ENCODE results near the gene ILKAP.

The ILKAP gene, protein sequence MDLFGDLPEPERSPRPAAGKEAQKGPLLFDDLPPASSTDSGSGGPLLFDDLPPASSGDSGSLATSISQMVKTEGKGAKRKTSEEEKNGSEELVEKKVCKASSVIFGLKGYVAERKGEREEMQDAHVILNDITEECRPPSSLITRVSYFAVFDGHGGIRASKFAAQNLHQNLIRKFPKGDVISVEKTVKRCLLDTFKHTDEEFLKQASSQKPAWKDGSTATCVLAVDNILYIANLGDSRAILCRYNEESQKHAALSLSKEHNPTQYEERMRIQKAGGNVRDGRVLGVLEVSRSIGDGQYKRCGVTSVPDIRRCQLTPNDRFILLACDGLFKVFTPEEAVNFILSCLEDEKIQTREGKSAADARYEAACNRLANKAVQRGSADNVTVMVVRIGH

DNA sequence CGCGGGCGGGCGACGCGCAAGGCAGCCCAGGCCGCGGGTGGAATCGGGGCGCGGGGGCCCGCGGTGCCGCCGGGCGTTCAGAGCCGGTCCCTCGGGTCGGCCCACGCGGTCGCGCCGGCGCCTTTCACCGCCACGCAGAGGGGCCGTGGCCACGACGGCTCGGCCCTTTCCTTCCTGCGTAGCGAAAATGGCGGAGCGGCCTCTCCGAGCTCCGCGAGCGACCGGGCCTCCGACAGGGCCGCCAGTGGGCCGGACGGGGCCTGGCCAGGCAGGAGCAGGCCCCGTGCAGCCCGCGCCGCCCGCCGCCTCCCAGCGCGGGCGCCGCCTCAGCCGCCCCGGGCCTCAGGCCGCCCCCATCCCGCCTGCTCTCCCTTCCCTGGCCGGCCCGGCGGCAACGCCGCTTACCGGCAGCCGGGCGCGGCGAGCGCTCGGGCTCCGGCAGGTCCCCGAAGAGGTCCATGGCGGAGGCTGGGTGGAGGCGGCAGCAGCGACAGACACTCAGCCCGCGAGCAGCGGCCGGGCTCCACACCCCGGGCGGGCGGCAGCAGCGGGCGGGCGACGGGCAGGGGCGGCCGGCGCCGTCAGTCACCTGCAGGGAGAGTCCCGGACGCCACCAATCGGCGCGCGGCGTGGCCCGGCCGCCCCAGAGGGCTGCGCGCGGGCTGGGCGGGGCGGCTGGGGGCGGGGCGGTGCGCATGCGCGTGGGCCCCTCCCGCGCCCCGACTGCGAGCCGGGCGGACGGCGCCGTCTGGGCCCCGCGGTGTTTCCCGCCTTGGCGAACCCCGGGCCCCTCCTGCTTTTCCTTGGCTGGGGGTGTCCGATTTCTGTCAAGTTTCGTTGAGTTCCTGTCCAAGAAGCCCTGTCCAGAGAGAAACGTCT lies at the start of gene ILKAP:
ILKAP (minus strand) TSS at position 602 of the 879 bp plus-strand sequence; CDS start at position 460, 142 bp downstream.
- DNase-seq = peak; percentile 91

DNA sequence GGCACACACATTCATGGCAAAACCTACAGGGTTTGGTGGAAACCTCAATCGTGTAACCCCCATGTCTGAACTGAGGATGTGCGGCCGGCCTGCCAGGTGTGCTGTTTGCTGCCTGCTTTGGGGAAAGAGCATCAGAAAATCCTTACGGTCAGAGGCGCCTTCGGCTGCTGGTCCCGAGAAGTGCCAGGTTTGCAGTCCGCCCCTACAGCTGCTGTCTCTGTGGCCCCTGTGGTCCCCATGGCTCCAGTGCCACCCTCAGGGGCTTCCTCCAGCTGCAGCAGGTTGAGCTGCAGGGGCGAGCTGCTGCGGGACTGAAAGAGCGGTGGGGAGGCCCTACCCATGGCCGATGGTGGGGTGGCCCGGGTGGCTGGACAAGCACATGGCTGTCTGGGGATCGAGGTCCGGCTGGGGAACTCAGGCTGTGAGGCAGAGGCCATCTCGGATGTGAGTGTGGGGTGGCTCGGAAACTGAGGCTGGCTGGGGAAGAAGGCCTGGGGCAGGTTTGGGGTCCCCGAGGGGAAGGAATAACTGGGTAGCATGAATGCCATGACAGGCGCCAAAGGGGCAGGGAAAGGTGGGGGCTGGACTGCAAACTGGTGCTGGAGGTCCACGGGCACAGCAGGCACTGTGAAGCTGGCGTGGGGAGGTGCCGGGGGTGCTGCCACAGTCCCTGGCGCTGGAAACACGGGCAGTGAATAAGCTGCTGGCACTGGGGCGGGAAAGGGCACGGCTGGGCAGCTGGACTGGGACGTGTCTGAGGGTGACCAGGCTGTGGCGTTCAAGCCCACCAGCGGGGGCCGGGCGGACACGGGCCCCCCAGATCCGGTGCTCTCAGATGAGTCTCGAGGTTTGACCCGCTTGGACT lies 49.5 kb upstream of the ILKAP start:
- DNase-seq = no peak

DNA sequence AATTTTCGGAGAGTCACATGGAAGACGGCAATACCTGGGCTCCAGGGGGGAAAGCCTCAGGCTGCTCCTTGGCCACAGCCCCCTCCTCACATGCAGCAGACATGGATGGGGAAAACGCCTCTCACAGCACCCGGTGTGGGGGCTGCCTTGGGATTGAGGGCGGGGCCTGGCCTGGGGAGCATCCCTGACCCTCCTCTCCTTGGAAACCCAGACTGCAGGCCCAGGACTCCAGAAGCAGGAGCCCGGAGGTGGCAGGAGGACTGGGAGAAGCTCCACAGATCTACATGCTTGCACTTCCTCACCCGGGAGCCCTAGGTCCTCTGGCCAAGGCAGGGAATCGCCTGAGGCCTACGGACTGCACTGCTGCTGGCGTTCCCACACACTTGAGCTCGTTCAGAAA lies 48.5 kb upstream of the ILKAP start:
- DNase-seq = no peak

DNA sequence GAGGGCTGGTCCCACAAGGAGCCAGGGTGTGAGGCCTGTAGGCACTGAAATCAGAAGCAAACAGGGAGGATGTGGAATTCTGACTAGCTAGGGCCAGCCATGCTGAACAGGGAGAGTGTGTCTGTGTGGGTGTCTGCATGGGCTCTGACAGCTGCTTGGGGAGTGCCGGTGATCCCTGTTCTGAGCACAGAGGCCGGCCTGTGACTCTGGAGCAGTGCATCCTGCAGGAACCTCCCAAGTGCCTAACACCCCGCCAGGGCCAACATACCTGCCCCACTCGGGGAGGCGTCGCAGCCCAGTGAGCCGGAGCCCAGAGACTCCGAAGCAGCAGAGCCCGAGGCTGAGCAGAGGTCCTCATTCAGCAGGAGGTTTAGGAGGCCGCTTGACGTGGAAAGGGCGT lies 47.8 kb upstream of the ILKAP start:
- DNase-seq = no peak

GRCh38 chr2:238250896-238251295 lies 47.4 kb upstream of the ILKAP start:
- DNase-seq = no peak

- DNase-seq = no peak
Observed at GRCh38 chr2:238247841-238248453, 44.5 kb upstream of the ILKAP start.

DNA sequence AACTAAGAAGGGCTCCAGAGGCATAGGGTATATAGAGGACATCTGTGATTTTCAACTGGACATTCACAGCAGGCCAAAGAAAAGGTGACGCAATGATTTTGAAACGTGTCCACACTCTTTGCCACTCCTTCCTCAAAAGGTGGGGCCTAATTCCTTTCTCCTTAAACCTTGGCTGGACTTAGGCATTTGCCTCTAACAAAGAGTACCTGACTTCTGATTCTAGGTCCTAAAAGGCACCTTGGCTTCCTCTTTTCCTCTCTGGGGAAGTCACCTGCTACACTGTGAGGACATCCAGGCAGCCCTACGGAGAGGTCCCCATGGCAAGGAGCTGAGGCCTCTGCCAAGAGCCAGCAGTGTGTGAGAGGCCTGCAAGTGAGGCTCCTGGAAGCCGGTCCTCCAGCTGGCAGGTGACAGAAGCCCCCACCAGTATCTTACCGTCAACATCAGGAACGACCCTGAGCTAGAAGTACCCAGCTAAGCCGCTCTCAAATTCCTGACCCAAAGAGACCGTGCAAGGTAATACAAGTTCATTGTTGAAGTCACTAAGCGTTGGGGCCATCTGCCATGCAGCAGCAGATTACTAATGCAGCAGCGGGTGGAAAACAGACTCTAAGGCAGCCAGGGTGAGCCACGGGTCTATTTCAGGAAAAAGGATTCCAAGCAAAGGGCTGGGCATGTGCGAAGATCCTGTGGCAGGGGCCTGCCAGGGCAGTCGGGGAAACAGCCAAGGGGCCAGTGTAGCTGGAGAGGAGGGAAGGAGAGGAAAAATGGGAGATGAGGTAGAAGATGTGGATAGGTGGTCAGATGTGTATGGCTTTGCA lies 43.7 kb upstream of the ILKAP start:
- DNase-seq = no peak

DNA sequence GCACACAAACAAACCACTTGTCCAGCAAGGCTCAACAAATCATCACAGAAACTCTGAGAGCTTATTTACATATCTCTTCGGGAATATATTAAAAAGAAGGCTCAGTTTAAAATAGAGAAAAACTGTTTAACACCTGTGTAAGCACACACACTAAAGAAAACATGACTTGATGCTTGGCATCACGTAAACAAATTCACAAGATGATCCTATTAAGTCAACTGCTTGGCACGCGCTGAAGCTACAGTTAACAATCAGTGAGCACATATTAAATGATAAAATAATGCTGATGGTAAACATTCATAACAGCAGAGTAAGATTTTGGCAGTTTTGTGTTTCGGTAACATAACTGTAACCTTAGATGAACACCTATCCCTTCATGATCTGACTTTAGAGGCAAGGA lies 40.7 kb upstream of the ILKAP start:
- no peak for DNase-seq

GRCh38 chr2:238243496-238244076 lies 40.1 kb upstream of the ILKAP start:
- no peak for DNase-seq

- DNase-seq = no peak
Observed at GRCh38 chr2:238242731-238243495, 39.4 kb upstream of the ILKAP start.

- no peak for DNase-seq
Observed at GRCh38 chr2:238241970-238242369, 38.5 kb upstream of the ILKAP start.

- no peak for DNase-seq
Observed at GRCh38 chr2:238240757-238241711, 37.5 kb upstream of the ILKAP start.

DNA sequence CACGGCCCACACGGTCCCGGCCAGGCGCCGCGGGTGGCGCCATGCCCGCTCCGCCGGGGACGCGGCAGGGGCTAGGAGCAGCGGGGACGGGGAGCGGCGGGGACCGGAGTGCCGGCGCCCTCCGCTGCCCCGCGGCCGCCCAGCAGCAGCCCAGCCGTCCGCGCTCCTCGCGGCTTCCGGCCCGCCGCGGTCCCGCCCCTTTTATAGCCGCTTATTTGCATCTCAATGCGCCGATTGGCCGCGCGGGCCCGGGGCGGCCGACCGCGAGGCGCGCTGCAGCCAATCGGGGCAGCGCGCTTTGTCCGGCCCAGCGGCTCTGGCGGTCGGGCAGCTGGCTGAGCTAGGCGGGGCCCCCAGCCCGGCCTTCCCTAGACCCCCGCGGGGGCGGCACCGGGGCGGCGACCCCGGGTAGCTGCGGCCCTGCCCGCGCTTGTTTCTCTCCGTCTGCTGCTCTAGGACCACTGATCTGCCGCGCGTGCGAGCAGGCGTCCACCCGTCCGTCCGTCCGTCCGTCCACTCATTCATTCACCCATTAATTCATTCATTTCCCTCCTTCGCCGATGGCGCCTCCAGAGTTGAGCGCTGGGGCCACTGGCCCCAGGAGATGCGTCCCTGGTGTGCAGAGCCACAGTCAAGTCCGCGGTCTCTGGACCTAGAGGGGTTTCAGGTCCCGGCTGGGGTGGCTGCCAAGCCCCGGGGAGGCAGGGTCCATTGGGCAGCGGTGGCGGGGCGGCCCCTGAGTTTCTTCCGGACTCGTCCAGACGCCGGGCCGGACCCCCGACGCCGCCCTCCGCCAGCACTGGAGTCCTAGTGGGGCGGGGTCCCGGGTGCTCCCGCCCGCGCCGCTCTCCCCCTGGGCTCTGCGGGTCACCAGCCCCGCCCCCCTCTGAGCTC lies 36.6 kb upstream of the ILKAP start, which contains the start of gene HES6:
HES6 (minus strand) TSS at position 176 of the 894 bp plus-strand sequence; CDS start at position 43, 133 bp downstream.
- DNase-seq = peak; percentile 72

DNA sequence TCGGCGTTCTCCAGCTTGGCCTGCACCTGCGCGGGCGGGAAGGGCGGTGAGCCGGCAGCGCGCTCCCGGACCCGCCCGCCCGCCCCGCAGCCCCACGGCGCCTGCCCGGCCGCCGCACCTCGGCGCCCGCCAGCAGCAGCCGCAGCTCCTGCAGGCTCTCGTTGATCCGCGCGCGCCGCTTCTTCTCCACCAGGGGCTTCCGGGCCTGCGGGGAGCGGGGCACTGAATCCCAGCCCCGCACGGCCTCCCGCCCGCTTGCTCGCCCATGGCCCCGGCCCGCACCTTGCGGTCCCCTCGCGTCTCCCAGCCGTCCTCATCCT lies 36.0 kb upstream of the ILKAP start:
- peak; percentile 25 for DNase-seq

GRCh38 chr2:238238766-238239542 lies 35.5 kb upstream of the ILKAP start:
- peak; percentile 31 for DNase-seq

GRCh38 chr2:238238311-238238765 lies 34.8 kb upstream of the ILKAP start:
- DNase-seq = no peak
